ENCODE data around the gene CDK8. TPM values are rescaled to one million over a fixed set of nuclear protein-coding genes. Genes with fewer than 3 reads are reported as not detected.
A peak's percentile ranks its signal among the peaks of the same experiment; 100 is the strongest.

The CDK8 gene
- total RNA-seq, 1 donor from 2014 or later = 18.2 TPM

DNA sequence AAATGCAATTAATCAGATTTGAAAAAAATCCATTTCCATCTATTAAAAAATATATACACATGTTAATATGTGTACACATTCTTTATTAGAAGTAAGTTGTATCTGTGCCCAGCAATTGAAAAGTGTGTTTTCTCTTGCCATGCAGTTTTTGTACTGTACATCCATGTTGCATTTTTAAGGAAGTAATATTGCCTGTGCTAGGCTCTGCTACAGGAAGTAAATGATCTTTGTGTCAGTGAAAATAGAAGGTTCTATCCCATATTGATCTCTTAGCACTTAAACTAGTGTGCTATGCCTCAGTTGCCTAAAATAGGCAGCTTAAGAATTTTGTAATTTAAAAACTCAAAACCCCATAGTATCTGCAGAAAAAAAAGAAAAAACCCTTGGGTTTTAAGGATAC lies 122.5 kb downstream of the CDK8 start:
- Mint-ChIP-seq H3K36me3 (ENCODE audit: low read depth) (peaks cover 4% of the 10 kb centered on the region), H3K27me3 (ENCODE audit: low read depth) (no peaks in the 10 kb centered on the region), H3K27ac (ENCODE audit: unreplicated experiment) (no peak overlapping the region), H3K4me1 (ENCODE audit: low read depth) (no peaks in the 10 kb centered on the region), H3K4me3 (ENCODE audit: unreplicated experiment) (no peak overlapping the region), H3K9me3 (ENCODE audit: low read depth) (no peaks in the 10 kb centered on the region)
- DNase-seq (ENCODE audit: low spot score) = no peak
- TF ChIP-seq CTCF (IDR thresholded peaks at IDR 0.05) = no peak

GRCh38 chr13:26377038-26377437 lies 123.1 kb downstream of the CDK8 start:
- TF ChIP-seq CTCF (IDR thresholded peaks at IDR 0.05) = peak; percentile 61
- H3K27me3 Mint-ChIP-seq (ENCODE audit: low read depth) = no peaks in the 10 kb centered on the region
- H3K4me1 Mint-ChIP-seq (ENCODE audit: low read depth) = no peaks in the 10 kb centered on the region
- peaks cover 4% of the 10 kb centered on the region for H3K36me3 Mint-ChIP-seq (ENCODE audit: low read depth)
- no peak overlapping the region for H3K27ac Mint-ChIP-seq (ENCODE audit: unreplicated experiment)
- no peaks in the 10 kb centered on the region for H3K9me3 Mint-ChIP-seq (ENCODE audit: low read depth)
- no peak for DNase-seq (ENCODE audit: low spot score)
- no peak overlapping the region for H3K4me3 Mint-ChIP-seq (ENCODE audit: unreplicated experiment)

DNA sequence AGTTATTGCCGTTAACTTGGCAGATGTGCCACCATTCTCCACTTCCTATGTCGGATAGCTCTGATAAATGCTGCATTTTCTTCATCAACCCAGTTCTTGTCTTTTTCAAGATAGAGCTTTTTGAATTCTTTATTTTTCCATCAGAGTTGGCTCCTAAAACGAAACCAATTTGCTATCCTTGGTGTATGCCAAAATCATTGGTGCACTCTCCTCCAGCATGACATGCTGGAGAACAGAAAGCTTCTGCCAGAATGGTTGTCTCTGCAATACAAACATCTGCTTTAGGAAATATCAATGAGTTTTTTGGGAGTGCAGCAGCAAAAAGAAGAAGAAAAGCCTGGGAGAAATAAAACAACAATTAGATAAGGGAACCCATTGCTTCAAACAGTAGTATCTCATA lies 124.2 kb downstream of the CDK8 start:
- H3K27ac Mint-ChIP-seq (ENCODE audit: unreplicated experiment) = no peak overlapping the region

GRCh38 chr13:26379831-26380230 lies 125.9 kb downstream of the CDK8 start:
- H3K4me3 Mint-ChIP-seq (ENCODE audit: unreplicated experiment) = no peak overlapping the region
- H3K36me3 Mint-ChIP-seq (ENCODE audit: low read depth) = no peaks in the 10 kb centered on the region
- H3K9me3 Mint-ChIP-seq (ENCODE audit: low read depth) = no peaks in the 10 kb centered on the region
- TF ChIP-seq CTCF (IDR thresholded peaks at IDR 0.05) = no peak
- no peak for DNase-seq (ENCODE audit: low spot score)
- no peak overlapping the region for H3K27ac Mint-ChIP-seq (ENCODE audit: unreplicated experiment)
- no peaks in the 10 kb centered on the region for H3K4me1 Mint-ChIP-seq (ENCODE audit: low read depth)
- H3K27me3 Mint-ChIP-seq (ENCODE audit: low read depth) = no peaks in the 10 kb centered on the region

More for the DNA sequence above, 124.2 kb downstream of the CDK8 start:
- DNase-seq (ENCODE audit: low spot score) = no peak
- Mint-ChIP-seq H3K27me3 (ENCODE audit: low read depth) (no peaks in the 10 kb centered on the region), H3K9me3 (ENCODE audit: low read depth) (no peaks in the 10 kb centered on the region), H3K4me1 (ENCODE audit: low read depth) (no peaks in the 10 kb centered on the region), H3K4me3 (ENCODE audit: unreplicated experiment) (no peak overlapping the region), H3K36me3 (ENCODE audit: low read depth) (peaks cover under 1% of the 10 kb centered on the region)
- no peak for TF ChIP-seq CTCF (IDR thresholded peaks at IDR 0.05)

DNA sequence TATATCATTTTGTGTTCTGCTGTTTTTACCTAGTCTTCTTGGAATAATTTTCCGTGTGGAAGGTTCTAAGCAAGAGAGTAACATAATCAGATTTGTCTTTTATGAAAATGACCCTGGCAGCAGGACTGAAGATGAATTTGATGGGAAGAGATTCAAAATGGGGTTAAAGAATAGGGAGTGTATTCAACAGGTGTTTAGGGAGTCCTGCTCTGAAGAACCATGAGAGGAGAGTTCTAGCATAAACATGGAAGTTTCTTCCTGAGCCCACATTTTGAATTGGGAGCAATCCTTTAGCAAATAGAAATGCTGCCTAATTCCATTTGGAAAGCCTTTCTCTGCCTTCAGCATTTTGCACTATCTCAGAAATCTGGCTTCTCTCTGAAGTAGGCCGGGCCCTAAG lies 127.0 kb downstream of the CDK8 start:
- Mint-ChIP-seq H3K36me3 (ENCODE audit: low read depth) (no peaks in the 10 kb centered on the region), H3K27ac (ENCODE audit: unreplicated experiment) (no peak overlapping the region), H3K27me3 (ENCODE audit: low read depth) (no peaks in the 10 kb centered on the region), H3K4me1 (ENCODE audit: low read depth) (no peaks in the 10 kb centered on the region), H3K4me3 (ENCODE audit: unreplicated experiment) (no peak overlapping the region), H3K9me3 (ENCODE audit: low read depth) (no peaks in the 10 kb centered on the region)
- DNase-seq (ENCODE audit: low spot score) = no peak
- no peak for TF ChIP-seq CTCF (IDR thresholded peaks at IDR 0.05)
